ENCODE results near the gene RPL37. TPM values are rescaled to one million over a fixed set of nuclear protein-coding genes. Genes with fewer than 3 reads are reported as not detected.

Gene RPL37
- total RNA-seq, 1 donor, result 164 TPM

- H3K4me3 ChIP-seq (ENCODE audit: low read depth, low read length), result no peak overlapping the region
- no peak for TF ChIP-seq CTCF (IDR thresholded peaks at IDR 0.05; ENCODE audit: insufficient read depth, low read length)
- DNase-seq (ENCODE audit: low read depth), result no peak
Measured at GRCh38 chr5:40812125-40812524, 22.9 kb downstream of the RPL37 start.

GRCh38 chr5:40801771-40802562, 33.1 kb downstream of the RPL37 start:
- no peak for TF ChIP-seq CTCF (IDR thresholded peaks at IDR 0.05; ENCODE audit: insufficient read depth, low read length)
- no peak for DNase-seq (ENCODE audit: low read depth)
- H3K4me3 ChIP-seq (ENCODE audit: low read depth, low read length), result no peak overlapping the region

GRCh38 chr5:40799258-40799657, 35.8 kb downstream of the RPL37 start:
- H3K4me3 ChIP-seq (ENCODE audit: low read depth, low read length), result peak overlapping the region; percentile 96
- peak; percentile 63 for DNase-seq (ENCODE audit: low read depth)

GRCh38 chr5:40798801-40799210, 36.2 kb downstream of the RPL37 start:
- peak; percentile 63 for DNase-seq (ENCODE audit: low read depth)
- peak; percentile 32 for TF ChIP-seq CTCF (IDR thresholded peaks at IDR 0.05; ENCODE audit: insufficient read depth, low read length)
- H3K4me3 ChIP-seq (ENCODE audit: low read depth, low read length), result peak overlapping the region; percentile 96

More at GRCh38 chr5:40799258-40799657, 35.8 kb downstream of the RPL37 start:
- TF ChIP-seq CTCF (IDR thresholded peaks at IDR 0.05; ENCODE audit: insufficient read depth, low read length), result no peak

GRCh38 chr5:40798012-40798800, 36.8 kb downstream of the RPL37 start, which contains the start of gene PRKAA1:
TSS of gene PRKAA1 (minus strand) at chr5:40798374. CDS start at chr5:40798189, 185 bp downstream.
- peak within 1 kb of the TSS; percentile 96 for H3K4me3 ChIP-seq (ENCODE audit: low read depth, low read length)
- TF ChIP-seq CTCF (IDR thresholded peaks at IDR 0.05; ENCODE audit: insufficient read depth, low read length), result peak; percentile 65
- DNase-seq (ENCODE audit: low read depth), result peak; percentile 81

GRCh38 chr5:40797273-40798011, 37.6 kb downstream of the RPL37 start:
- peak; percentile 59 for DNase-seq (ENCODE audit: low read depth)
- peak overlapping the region; percentile 95 for H3K4me3 ChIP-seq (ENCODE audit: low read depth, low read length)
- TF ChIP-seq CTCF (IDR thresholded peaks at IDR 0.05; ENCODE audit: insufficient read depth, low read length), result no peak

All from fibroblast of the aortic adventitia (primary cell).